SU-DHL-6 (cell line): ENCODE data around the gene ANGPTL8.

Experiments
- CTCF ChIP-seq: fragments of 200-600 bp; sonication (generic); IDR thresholded peaks from one replicate; pipeline ENCODE4 v1.5.1; 2017; ENCODE audit warnings: antibody characterized with exemption, mild to moderate bottlenecking, low read length, moderate library complexity; ENCODE audit not compliant: insufficient read depth, poor library complexity, severe bottlenecking
- EZH2phosphoT487 ChIP-seq: fragments of 200-600 bp; sonication (generic), shearing (Covaris generic); conservative IDR thresholded peaks from 2 replicates; pipeline ENCODE4 v1.6.1; 2018; ENCODE audit warnings: mild to moderate bottlenecking, antibody characterized with exemption, low read length, moderate library complexity, mixed read lengths

GRCh38 chr19:11247391-11247790 lies 8.0 kb downstream of the ANGPTL8 start:
- no peak for TF ChIP-seq CTCF
- no peak for TF ChIP-seq EZH2phosphoT487
